NCI-H1417 treated with DMSO at 0.1 percent for 48 hours (cell line): Measurements from ENCODE around the gene MTSS2.

Source experiments
- DNase-seq: peaks from one replicate; lab custom pipeline; 2025; lab: John Stamatoyannopoulos, UW

MTSS2 gene, protein sequence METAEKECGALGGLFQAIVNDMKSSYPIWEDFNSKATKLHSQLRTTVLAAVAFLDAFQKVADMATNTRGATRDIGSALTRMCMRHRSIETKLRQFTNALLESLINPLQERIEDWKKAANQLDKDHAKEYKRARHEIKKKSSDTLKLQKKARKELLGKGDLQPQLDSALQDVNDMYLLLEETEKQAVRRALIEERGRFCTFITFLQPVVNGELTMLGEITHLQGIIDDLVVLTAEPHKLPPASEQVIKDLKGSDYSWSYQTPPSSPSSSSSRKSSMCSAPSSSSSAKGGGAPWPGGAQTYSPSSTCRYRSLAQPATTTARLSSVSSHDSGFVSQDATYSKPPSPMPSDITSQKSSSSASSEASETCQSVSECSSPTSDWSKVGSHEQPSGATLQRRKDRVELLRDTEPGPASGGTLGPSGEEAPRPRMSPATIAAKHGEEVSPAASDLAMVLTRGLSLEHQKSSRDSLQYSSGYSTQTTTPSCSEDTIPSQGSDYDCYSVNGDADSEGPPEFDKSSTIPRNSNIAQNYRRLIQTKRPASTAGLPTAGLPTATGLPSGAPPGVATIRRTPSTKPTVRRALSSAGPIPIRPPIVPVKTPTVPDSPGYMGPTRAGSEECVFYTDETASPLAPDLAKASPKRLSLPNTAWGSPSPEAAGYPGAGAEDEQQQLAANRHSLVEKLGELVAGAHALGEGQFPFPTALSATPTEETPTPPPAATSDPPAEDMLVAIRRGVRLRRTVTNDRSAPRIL

DNA sequence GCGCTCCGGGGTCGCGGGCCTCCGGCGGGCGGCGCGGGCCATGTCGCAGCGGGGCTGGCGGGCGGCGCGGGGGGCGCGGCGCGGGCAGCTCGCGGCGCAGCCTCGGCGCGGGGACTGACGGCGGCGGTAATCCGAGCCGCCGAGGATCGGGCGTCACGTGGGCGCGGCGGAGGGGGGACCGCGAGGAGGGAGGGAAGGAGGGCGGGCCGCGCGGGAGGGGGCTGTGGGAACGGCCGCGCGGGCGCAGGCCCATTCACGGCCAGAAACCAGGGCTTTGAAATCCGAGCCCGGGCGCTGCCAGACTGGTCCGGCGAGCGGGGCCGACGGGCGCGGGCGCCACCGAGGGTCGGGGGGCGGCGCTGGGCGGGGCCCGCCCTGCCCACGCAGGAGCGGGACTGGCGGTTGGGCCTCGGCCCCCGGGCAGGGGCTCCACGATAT, at the start of gene MTSS2:
Gene MTSS2 (minus strand): TSS at position 116 of the 438 bp plus-strand sequence. CDS start 262 bp downstream, outside the sequence.
- no peak for DNase-seq

DNA sequence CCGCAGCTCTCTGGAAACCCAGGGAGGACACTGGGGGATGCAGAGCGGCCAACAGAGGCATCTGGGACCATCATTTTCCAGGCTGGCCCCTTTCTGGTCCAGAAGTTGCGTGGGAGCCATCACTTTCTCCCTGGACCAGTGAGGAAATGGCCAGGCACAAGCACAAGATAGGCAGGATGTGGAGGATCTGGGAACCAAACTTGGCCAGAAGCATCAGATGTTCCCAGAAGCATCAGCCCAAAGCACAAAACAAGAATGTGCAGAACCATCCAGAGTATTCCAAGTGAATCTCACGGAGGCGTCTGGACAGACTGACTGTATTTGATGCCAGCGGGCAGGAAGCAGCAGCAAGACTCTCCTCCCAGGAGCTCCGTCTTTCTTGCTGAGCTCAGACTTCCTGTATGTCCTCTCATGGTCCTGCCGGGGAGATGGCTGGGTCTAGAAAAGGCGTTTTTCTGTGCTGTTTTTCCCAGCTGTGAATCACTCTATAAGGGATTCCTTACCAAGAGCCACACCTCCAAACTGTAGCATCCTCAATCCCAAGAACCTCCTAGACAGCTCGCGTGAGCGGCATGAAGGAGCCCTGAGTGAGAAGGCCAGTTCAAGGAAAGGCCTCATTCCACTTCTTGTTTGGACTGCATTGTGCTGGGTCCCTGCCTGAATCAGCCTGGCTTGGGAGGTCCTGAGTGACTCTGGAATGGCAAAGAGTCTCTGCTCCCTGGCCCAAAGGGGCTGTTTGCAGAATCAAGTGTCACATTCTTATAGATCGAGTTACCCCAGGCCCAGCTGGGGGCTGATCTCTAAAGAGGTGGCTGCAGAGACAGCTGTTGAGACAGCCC, 49.5 kb upstream of the MTSS2 start:
- no peak for DNase-seq

DNA sequence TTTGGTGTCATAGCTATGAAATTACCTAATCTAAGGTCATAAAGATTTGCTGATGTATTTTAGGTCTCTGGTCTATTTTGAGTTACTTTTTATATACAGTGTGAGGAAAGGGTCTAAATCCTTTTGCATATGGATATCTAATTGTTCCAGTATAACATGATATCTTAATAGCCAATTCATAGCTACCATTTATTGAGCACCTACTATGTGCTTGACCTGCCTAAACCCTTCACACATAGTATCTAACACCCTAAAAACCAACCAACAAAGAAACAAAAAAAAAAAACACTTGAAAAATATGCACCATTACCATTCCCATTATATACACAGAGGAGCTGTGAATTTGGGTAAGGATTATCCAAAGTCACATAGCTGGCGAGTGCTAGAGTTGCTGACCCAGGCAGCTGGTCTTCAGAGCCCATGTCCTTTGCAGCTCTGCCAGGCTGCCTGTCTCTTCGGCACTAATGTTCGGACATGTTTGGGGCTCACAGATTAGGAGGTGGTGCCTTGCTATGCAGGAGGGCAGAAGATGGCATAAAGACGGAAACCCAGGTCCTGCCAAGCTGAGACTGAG, 48.8 kb upstream of the MTSS2 start:
- DNase-seq, result no peak

DNA sequence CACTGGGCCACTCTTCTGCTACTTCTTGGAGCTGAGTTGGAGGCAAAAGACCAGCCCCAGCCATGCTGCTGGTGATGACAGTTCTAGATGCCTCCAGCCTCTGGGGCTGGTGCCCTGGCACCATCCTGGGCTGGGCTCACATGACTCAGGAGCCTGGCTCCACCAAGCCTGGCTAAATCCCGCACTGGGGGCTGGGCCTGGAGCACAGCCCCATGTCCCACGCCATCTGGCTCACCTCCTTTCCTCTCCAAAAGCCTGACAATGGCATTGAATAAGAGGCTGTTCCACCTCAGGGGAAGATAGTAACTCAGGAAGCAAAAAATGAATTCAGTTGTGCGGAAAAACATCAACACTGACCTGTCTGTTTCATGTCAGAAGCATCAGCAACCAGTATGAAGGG, 45.1 kb upstream of the MTSS2 start:
- DNase-seq, result no peak

DNA sequence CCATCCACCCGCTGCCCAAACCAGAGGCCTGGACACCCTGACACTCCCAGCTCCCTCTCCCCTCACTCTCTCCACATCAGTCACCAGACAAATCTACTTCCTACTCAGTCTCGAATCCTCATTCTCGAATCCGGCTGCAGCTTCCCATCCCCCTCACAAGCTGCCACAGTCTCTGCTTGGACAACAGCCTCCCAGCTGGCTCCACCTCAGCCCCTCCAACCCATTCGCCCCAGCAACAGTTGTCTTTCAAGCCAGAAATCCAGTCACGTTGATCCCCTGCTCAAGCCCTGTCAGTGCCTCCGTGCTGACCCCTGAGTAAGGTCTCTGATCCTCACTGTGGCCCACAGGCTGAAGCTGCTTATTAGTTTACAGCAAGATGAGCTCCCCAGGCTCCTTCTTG, 44.2 kb upstream of the MTSS2 start:
- DNase-seq, result no peak

DNA sequence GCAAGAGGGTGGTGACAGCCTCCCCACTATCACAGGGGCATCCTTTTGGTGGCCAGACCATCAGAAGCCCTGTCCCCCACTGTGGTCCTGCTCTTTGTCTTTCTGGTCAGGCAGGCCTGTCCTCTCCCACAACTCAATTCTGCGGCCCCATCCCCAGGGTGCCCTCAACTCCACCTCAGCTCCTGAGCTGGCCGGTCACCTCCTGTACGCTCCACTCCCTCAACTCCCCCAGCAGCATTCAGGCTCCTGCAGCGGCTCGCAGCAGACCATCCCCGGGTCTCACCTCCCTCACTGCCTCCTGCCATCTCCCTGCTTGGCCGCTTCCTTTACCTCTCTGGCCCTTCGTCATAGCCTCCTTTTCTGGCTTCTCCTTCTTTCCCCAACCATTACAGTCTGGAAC, 43.4 kb upstream of the MTSS2 start:
- DNase-seq, result no peak

DNA sequence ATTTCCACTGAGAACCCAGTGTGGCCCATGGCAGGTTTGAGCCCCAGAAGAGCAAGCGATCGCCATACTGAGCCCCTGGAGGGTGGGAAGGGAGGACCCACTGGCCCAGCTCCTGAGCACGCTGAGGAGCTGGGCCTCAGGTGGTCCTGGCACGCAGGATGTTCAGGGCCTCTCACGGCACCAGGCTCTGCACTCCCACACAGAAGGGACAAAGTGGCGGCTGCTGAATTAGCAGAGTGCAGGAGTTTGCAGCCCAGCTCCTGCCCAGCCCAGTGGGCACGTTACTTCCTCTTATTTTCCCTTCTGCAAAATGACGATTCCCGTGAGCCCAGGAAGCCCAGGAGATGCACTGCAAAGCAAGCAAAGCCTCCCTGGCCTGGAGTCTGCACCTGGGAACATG, 42.3 kb upstream of the MTSS2 start:
- DNase-seq, result no peak

DNA sequence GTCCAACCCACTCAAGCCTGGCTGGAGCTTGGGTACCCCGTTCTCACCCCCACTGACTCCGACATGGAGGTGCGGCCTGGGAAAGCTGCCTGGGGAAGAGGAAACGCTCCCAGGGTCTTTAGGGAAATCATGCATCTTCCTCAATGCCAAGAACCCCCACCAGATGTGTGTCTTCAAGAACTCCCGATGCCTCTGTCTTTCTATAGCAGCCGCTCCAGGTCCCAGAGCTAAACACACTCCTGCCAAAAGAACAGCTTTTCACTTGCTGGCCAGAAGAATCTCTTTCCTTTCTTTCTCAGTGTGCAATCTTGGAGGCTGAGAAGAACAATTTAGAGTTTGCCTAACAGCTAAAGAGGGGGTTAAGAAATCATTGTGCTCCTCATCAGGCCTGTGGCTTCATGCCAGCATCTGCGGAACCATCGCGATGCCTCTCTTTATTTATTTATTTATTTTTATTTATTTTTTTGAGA, 41.1 kb upstream of the MTSS2 start:
- DNase-seq, result no peak

DNA sequence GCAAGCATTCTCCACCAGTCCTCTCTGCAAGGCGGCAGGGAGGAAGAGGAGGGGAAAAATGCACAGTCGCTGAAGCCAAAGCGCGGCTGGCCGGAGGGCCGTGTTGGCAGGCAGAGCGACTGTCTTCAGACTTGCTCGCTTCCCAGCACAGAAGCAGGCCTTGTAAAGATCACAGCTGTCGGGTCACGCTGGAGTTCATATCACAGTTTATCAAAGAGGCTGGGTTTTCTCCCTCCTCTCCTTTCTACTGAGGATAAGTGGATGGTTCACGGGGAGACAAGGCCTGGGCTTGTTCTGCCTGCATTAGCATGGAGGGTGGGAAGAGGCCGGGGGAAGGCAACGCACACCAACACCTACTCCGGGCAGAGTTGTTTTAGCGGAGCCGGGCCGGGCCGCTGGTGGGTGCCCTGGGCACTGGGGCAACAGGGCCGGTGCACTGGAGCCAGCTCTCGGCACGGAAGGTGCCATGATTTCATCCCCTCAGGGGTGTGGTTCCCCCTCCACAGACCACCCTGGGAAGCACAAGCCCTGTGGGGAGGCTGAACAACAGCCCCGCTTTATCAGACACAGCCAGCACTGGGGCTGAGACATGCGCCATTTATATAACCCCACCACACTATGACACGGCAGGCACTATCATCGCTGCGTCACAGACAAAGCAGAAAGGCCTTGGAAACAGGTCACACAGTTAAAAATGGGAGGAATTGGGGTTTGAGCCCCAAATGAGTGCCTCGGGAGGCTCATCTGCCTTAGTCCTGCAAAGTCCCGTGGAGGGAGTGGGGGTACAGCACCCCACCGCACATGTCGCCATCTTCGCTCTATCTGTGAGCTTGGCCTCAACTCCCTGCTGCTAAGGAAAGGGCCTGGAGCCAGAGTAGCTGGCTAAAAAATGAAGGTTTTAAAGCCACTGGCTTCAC, 40.3 kb upstream of the MTSS2 start:
- DNase-seq, result no peak

DNA sequence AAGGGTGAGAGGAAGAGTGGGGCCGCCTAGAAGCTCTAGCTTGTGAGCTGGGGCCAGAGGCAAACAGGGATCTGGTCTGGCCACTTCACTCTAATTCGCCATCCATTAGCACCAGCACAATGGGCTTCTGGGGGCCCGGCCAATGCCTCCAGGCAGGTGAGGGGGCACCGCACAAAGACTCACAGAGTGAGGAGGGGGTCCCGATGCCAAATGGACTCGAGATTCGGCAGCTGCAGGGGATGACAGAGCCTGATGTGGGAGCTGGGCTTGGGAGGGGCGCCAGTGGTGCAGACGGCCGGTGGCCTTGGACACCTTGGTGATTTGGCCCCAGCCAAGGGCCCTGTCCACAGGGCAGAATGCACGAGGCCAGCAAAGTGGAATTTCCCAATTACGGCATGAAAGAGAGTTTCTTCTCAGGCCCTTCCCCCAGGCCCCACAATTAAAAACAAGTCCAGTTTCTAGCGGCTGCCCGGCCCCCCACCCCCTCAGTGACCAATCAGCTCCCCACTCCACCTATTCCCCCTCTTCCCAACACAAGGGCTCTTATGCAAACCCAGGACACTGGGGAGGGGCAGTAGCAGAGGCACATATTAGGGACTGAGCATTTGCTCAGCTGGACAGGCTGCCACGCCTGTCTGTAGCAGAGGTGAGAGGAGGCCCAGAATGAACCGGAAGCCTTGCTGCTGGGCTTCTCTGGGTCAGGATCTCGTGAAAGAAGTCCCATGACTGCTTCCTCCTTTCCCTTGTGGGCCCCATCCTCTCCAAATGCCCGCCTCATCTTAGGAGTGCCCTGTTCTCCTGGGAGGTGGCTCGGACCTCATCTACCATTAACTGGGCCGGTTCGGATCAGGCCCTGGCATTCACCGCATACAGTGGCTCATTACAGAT, 39.4 kb upstream of the MTSS2 start:
- no peak for DNase-seq

DNA sequence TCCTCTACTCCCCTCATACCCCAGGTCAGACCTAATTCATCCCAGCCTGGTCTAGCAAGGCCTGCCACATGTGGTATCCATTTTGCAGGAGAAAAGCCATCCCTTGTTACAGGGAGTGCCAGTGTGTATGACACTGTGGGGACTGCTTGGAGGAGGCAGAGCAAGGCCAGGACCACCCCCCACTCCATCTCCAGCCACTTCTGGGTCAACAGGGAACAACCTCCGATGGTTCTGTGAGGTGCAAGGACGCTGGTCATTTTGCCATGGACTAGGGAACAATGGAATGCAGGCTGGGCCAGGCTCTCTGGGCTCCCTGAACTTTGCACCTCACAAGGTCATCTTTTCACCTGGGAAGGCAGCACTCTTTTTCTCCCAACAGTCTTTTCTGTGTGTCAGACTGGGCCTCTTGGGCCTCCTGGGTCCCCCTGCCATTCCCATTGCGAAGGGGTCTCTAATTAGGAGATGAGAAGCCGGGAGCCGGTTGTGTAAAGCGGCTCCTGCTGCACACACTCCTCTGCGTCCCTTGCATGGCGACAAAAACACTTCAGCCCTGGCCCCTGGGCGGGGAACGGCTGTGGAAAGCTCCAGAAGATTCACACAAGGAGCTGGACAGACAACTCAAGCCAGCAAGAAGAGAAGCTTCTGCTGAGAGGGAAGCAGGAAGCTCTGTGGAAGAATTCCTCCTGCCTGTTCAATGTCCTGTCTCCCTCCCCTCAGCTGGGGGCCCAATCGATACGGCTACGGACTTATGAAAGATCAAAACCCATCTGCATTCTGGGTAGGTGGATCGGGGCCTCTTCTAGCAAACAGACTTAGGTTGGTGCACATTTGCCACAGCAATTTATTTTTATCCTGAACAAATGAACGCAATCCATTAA, 38.5 kb upstream of the MTSS2 start:
- DNase-seq, result no peak

DNA sequence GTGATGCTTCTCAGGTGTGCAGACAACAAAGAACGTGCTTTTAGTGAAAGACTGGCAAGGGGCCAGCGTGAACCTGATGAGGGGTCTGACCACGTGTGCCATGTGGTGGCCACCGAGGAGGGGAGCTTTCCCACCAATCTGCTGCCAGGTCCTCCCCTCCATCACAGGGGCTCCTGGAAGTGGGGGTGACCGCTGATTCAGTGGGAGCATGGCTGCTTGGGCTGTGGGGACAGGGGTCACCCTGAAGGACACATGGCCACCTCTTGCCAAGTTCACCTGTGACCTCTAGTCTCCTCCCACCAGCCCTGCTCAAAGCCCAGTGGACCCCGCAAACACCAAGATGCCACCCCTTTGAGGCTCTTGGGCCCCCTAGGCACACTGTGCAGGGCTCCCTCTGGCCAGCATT, 37.9 kb upstream of the MTSS2 start:
- no peak for DNase-seq

DNA sequence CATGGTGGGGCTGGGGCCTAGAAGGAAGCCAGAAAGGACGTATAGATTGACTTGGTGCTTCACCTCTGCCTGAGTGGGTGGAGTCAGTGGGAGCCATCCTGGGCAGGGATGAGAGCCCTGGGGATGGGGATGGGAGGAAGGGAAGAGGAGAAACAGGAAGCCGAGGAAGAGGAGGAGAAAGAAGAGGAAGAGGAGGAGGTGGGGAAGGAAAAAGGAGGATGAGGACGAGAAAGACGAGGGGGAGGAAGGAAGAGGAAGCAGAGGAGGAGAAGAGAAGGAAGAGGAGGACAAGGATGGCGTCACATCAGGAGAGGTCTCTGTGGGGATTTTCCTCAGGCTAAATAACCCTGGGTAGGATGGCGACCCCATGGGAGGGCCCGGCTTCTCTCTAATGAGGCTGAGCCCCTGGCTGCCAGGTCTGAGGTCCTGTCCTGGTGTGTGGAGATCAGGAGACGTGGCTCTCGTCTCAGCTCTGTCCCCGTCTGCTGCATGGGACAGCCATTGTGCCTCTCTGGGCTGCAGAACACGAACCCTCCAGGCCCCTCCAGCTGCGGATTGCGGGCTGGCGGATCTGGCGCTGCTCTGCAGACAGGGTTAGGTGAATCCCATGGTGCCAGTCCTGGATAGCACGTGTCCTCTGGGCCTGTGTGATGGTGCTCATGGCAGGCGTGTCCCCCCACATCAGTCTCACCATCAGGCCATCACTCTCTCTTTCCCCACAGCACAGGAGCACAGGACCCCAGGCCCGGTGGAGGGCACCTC, 35.5 kb upstream of the MTSS2 start:
- no peak for DNase-seq

DNA sequence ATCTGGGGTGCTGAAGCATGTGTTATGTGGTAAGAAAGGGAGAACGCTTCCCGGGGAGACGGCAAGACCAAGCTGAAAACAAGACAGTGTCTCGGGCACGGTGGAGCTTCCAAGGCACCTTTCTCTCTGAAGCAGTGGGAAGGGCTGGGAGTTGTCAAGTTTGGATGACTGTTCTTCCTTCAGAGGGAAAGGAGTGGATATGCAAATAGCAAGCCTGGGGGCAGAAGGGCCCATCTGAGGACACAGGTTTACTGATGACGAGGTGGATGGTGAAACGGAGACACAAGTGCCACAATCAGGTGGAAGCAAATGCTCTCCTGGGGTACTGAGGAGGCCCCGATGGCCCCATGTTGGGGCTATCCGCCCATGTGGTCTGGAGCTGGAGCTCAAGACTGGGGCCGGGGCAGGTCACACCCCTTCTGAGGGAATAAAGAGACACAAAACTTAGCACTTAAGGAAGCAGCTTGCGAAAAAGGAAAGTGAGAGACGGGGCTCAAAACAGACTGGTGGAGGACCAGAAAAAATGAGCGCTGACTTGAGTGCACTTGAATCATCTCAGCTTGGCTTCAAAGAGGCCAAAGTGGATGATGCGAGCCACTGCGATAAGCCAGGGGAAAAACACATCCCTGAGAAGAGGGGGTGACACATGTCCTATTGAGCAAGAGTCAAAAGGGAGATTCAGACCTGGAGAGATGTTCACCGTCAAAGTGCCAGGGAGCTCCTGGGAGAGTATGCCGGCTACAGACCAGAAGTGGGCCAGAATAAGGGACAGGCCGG, 34.8 kb upstream of the MTSS2 start:
- no peak for DNase-seq

DNA sequence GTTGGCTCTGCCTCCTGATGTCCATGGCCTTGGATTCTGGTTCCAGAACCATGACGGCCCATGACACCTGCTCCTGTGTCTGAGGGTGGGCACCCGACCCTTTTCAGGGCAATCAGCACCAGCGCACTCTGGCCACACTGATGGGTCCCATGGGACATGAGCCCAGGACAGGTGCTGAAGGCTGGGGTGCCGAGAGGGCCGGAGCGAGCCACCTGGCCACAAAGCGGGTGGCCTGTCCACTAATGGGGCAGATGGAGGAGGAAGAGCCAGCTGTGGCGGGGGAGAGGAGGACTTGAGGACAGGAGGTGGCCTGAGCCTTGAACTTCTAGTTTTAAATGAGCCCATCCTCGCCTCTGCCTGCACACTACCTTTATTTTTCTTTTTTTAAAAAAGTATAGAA, 31.2 kb upstream of the MTSS2 start:
- DNase-seq, result no peak

DNA sequence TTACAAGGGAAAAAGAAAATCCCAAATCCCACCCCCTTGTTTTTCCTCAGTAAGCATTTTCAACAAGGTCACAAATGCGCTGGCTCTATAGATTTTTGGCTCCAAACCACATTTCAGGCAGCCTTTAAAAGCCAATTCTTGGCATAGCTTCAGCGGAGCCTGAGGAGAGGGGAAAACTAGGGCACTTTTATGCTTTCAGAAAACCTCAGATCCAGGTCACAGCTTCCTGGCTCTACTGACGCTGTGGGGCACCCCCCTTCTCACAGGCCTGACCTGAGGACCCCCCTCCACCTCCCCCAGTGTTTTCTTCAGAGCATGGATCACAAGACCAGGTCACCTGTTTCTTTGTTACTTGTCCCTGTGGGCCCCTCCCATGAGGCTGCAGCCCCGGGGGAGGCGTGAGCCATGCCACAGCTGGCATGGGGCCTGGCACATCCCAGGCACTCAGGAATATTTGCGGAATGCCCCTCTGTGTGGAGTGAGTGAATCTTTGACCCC, 30.1 kb upstream of the MTSS2 start:
- DNase-seq, result no peak
